22Rv1 (cell line): ENCODE measurements around the gene RAX2.

Experiments used
- CTCF ChIP-seq: fragments of 450-650 bp; IDR thresholded peaks from 2 replicates; pipeline ENCODE4 v1.5.1; 2017; ENCODE audit warnings: mild to moderate bottlenecking
- ZFX ChIP-seq: fragments of 450-650 bp; IDR thresholded peaks from 2 replicates; pipeline ENCODE4 v1.6.1; 2017; ENCODE audit warnings: antibody characterized with exemption, borderline replicate concordance

- no peak for TF ChIP-seq CTCF
- no peak for TF ChIP-seq ZFX
These were observed 49.5 kb downstream of the RAX2 start for GRCh38 chr19:3722443-3723109.
